HUES6 (cell line): Measurements from ENCODE around the gene TTC21A.

Source experiments
- H3K27ac ChIP-seq: 2 replicates; pipeline ENCODE4 v1.7.0; 2013; ENCODE audit warnings: low read depth, mild to moderate bottlenecking, low read length, inconsistent platforms
- H3K27me3 ChIP-seq: 2 replicates; pipeline ENCODE4 v1.6.1; 2013; ENCODE audit warnings: low read length; ENCODE audit not compliant: control insufficient read depth, insufficient read depth
- H3K36me3 ChIP-seq: 2 replicates; pipeline ENCODE4 v1.6.1; 2013; ENCODE audit warnings: low read length; ENCODE audit not compliant: control insufficient read depth, insufficient read depth
- H3K4me1 ChIP-seq: 2 replicates; pipeline ENCODE4 v1.6.1; 2013; ENCODE audit warnings: low read length; ENCODE audit not compliant: control insufficient read depth, insufficient read depth
- H3K4me3 ChIP-seq: 2 replicates; pipeline ENCODE4 v1.5.1; 2013; ENCODE audit warnings: low read depth, low read length
- H3K9ac ChIP-seq: one replicate; pipeline ENCODE4 v1.6.1; 2013; ENCODE audit warnings: mild to moderate bottlenecking, low read length
- H3K9me3 ChIP-seq: 2 replicates; pipeline ENCODE4 v1.6.1; 2013; ENCODE audit warnings: low read depth, low read length; ENCODE audit not compliant: control insufficient read depth, insufficient read depth

The TTC21A gene

GRCh38 chr3:39106851-39107387, 561 bp upstream of the TTC21A start:
- no peak overlapping the region; the same call in 1 of the 2 replicates for H3K27ac ChIP-seq
- peaks cover 8% of the 10 kb centered on the region; the same call in 1 of the 2 replicates for H3K4me1 ChIP-seq
- peak overlapping the region; percentile 76 for H3K9ac ChIP-seq
- peak overlapping the region; percentile 89 for H3K4me3 ChIP-seq
- peaks cover 3% of the 10 kb centered on the region; the same call in 1 of the 2 replicates for H3K36me3 ChIP-seq
- H3K9me3 ChIP-seq, result no peaks in the 10 kb centered on the region
- peaks cover 8% of the 10 kb centered on the region; the same call in 1 of the 2 replicates for H3K27me3 ChIP-seq

- peaks cover 8% of the 10 kb centered on the region; the same call in 1 of the 2 replicates for H3K27me3 ChIP-seq
- peaks cover 8% of the 10 kb centered on the region; the same call in 1 of the 2 replicates for H3K4me1 ChIP-seq
- peak overlapping the region; percentile 76 for H3K9ac ChIP-seq
- peak overlapping the region; percentile 89 for H3K4me3 ChIP-seq
- no peak overlapping the region for H3K27ac ChIP-seq
- H3K36me3 ChIP-seq, result no peaks in the 10 kb centered on the region
- H3K9me3 ChIP-seq, result no peaks in the 10 kb centered on the region
Observed at GRCh38 chr3:39108200-39108710, 775 bp downstream of the TTC21A start.

DNA sequence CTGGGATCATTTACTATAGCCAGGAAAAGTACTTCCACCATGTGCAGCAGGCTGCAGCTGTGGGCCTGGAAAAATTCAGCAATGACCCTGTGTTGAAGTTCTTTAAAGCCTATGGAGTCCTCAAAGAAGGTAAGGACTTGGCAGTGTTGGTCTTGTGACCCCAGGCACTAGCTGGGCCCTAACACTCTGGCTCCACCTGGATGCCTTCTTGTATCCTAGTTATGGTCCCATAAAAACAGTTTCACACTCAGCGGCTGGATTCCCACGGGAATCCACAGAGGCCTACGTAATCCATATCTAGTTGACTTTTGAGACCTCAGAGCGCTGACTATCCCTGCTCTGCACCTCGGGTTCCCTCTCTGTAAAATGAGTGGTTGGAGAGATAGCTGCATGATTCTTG, 1.6 kb downstream of the TTC21A start:
- Histone ChIP-seq H3K4me3 (no peak overlapping the region), H3K27ac (no peak overlapping the region), H3K27me3 (peaks cover 8% of the 10 kb centered on the region; the same call in 1 of the 2 replicates), H3K36me3 (no peaks in the 10 kb centered on the region), H3K9ac (no peak overlapping the region), H3K9me3 (no peaks in the 10 kb centered on the region), H3K4me1 (peaks cover 8% of the 10 kb centered on the region; the same call in 1 of the 2 replicates)

- no peaks in the 10 kb centered on the region for H3K36me3 ChIP-seq
- H3K9ac ChIP-seq, result no peak overlapping the region
- H3K27me3 ChIP-seq, result peaks cover 8% of the 10 kb centered on the region; the same call in 1 of the 2 replicates
- H3K27ac ChIP-seq, result no peak overlapping the region
- no peaks in the 10 kb centered on the region for H3K9me3 ChIP-seq
- H3K4me3 ChIP-seq, result no peak overlapping the region
- peaks cover 8% of the 10 kb centered on the region; the same call in 1 of the 2 replicates for H3K4me1 ChIP-seq
Observed at GRCh38 chr3:39110041-39110639, 2.7 kb downstream of the TTC21A start.

DNA sequence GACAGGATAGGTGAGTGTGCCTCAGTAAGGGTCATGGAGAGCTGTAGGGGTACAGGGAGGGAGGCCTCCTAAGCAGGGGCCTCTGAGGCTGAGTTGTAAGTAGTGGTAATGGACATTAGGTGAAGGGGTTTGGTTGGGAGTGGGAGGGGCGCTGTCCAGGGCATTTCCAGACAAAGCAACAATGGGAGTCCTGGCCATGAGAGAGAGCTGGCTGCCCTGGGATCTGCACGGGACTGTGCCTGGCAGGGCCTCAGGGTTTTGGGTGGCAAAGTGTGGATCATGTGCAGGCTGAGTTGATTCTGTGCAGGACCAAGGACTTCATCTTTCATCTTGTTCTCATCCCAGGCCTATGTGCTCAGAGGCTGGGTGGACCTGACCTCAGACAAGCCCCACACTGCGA, 4.6 kb downstream of the TTC21A start:
- Histone ChIP-seq H3K9me3 (no peaks in the 10 kb centered on the region), H3K9ac (no peak overlapping the region), H3K27me3 (peaks cover 8% of the 10 kb centered on the region; the same call in 1 of the 2 replicates), H3K36me3 (no peaks in the 10 kb centered on the region), H3K4me3 (no peak overlapping the region), H3K4me1 (no peaks in the 10 kb centered on the region), H3K27ac (no peak overlapping the region)

- H3K9ac ChIP-seq, result no peak overlapping the region
Observed at GRCh38 chr3:39112535-39112934, 5.1 kb downstream of the TTC21A start.

GRCh38 chr3:39113291-39113690, 5.8 kb downstream of the TTC21A start:
- H3K9ac ChIP-seq, result no peak overlapping the region
- H3K36me3 ChIP-seq, result no peaks in the 10 kb centered on the region
- no peak overlapping the region for H3K27ac ChIP-seq
- H3K27me3 ChIP-seq, result peaks cover 8% of the 10 kb centered on the region; the same call in 1 of the 2 replicates
- H3K9me3 ChIP-seq, result no peaks in the 10 kb centered on the region
- H3K4me3 ChIP-seq, result no peak overlapping the region
- no peaks in the 10 kb centered on the region for H3K4me1 ChIP-seq

More at GRCh38 chr3:39112535-39112934, 5.1 kb downstream of the TTC21A start:
- Histone ChIP-seq H3K4me1 (no peaks in the 10 kb centered on the region), H3K27ac (no peak overlapping the region), H3K4me3 (no peak overlapping the region), H3K9me3 (no peaks in the 10 kb centered on the region), H3K27me3 (peaks cover 8% of the 10 kb centered on the region; the same call in 1 of the 2 replicates), H3K36me3 (no peaks in the 10 kb centered on the region)

GRCh38 chr3:39114456-39114855, 7.0 kb downstream of the TTC21A start:
- Histone ChIP-seq H3K4me1 (no peaks in the 10 kb centered on the region), H3K9ac (no peak overlapping the region), H3K4me3 (no peak overlapping the region), H3K27ac (no peak overlapping the region), H3K27me3 (no peaks in the 10 kb centered on the region), H3K36me3 (no peaks in the 10 kb centered on the region), H3K9me3 (no peaks in the 10 kb centered on the region)

DNA sequence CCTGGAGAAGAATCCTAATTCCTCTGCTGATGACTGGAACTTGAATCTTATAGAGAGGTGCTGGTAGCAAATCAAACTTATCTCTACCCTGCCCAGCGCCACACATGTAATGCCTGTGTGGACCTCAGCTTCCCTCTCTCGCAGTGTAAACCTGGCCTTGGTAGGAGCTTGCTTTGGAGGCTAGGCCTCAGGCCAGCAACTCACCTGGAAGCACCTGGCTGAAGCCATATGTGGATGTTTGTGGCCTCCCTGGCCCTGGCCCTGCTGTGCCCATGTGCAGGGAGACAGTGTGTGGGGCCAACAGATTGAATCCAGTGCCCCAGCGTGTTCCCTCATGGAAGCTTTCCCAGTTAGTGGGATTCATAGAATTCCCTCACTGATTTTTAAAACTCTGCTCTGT, 8.4 kb downstream of the TTC21A start:
- Histone ChIP-seq H3K4me3 (no peak overlapping the region), H3K9ac (no peak overlapping the region), H3K27ac (no peak overlapping the region), H3K4me1 (no peaks in the 10 kb centered on the region), H3K9me3 (no peaks in the 10 kb centered on the region), H3K27me3 (no peaks in the 10 kb centered on the region), H3K36me3 (no peaks in the 10 kb centered on the region)

- Histone ChIP-seq H3K36me3 (no peaks in the 10 kb centered on the region), H3K4me1 (no peaks in the 10 kb centered on the region), H3K27me3 (no peaks in the 10 kb centered on the region), H3K27ac (no peak overlapping the region), H3K9me3 (no peaks in the 10 kb centered on the region), H3K4me3 (no peak overlapping the region), H3K9ac (no peak overlapping the region)
Observed at GRCh38 chr3:39118079-39118478, 10.6 kb downstream of the TTC21A start.

- Histone ChIP-seq H3K27me3 (no peaks in the 10 kb centered on the region), H3K9ac (no peak overlapping the region), H3K9me3 (no peaks in the 10 kb centered on the region), H3K4me1 (no peaks in the 10 kb centered on the region), H3K27ac (no peak overlapping the region), H3K4me3 (no peak overlapping the region), H3K36me3 (no peaks in the 10 kb centered on the region)
Observed at GRCh38 chr3:39118931-39119660, 11.6 kb downstream of the TTC21A start.
